Rectal smooth muscle tissue (tissue), 1 donor: ENCODE measurements around the gene TRIM17.

Experiments
- H3K27ac ChIP-seq: one replicate; pipeline ENCODE4 v1.7.0; 2013; ENCODE audit warnings: low read depth, low read length, inconsistent platforms
- H3K27me3 ChIP-seq: one replicate; pipeline ENCODE4 v1.7.0; 2013; ENCODE audit warnings: low read length; ENCODE audit not compliant: control insufficient read depth, insufficient read depth
- H3K36me3 ChIP-seq: one replicate; pipeline ENCODE4 v1.7.0; 2013; ENCODE audit warnings: low read length; ENCODE audit not compliant: control insufficient read depth, insufficient read depth
- H3K4me1 ChIP-seq: one replicate; pipeline ENCODE4 v1.7.0; 2013; ENCODE audit warnings: low read length; ENCODE audit not compliant: control insufficient read depth, insufficient read depth
- H3K4me3 ChIP-seq: one replicate; pipeline ENCODE4 v1.7.0; 2013; ENCODE audit warnings: low read length
- H3K9ac ChIP-seq: one replicate; pipeline ENCODE4 v1.7.0; 2013; ENCODE audit warnings: low read length

Gene TRIM17

DNA sequence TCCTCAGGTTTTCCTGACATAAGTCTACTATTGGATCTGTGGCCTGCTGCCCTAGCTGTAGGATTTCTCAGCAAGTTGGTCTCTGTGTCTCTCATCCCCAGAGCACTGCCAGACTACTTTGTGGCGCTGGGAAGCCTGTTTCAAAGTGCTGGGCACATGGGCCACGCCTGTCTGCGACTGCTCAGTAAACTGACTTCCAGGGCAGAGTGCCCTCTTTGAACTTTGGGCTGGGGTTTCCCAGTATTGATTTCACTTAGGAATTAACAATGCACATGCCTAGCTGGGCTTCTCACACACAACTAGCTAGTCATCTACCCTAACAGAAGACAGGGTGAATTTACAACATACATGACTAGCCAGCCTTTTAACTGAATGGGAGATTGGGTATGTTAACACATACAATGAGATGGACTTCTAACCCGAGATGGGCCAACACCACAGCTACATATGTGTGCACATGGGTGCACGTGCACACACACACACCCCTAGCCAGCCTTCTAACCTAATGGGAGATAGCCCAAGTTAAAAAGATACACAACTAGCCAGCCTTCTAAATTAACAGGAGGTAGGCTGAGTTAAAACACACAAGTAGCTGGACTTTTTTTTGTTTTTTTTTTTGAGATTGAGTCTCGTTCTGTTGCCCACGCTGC, 6.9 kb upstream of the TRIM17 start:
- Histone ChIP-seq H3K9ac (no peak overlapping the region), H3K27me3 (no peaks in the 10 kb centered on the region), H3K4me1 (no peaks in the 10 kb centered on the region), H3K4me3 (no peak overlapping the region), H3K36me3 (no peaks in the 10 kb centered on the region), H3K27ac (no peak overlapping the region)

DNA sequence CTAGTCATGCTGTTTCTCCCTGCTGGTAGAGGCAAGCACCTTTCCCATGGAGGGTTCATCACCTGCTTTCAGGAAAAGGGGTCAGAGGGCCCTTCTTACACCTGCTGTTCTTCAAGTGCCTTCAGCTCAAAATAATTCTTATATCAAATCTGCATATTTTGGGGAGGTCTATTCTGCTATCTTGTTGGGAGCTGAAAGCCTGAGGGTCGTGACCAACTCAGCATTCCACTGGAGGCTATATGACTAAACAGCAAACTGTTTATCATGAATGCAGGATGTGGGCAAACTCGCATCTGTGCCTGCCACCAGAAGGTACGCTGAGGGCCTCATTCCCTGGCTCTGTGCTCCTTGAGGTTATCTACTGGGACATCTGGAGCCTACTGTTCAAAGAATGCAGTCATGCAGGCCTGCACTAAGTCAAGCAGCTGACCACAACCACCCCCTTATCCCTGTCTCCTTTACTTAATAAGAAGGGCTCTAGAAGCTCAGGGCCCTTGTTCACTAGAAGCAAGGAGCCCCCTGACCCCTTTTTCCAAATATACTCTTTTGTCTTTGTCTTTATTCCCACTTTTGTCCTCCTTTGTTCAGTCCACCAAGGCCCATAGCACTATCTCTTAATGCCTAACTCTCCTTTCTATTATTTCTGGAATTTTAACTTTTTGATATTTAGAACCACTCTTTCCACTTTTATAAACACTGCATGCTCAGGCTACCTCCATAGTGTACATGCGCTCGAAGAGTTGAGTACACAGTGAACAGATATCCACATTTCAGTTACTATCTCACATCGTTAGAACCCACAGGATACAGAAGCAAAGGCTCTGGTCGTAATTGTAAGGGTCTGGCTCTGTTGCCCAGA, 4.5 kb upstream of the TRIM17 start:
- Histone ChIP-seq H3K27ac (no peak overlapping the region), H3K36me3 (no peaks in the 10 kb centered on the region), H3K9ac (no peak overlapping the region), H3K4me1 (no peaks in the 10 kb centered on the region), H3K4me3 (no peak overlapping the region), H3K27me3 (peaks cover under 1% of the 10 kb centered on the region)

DNA sequence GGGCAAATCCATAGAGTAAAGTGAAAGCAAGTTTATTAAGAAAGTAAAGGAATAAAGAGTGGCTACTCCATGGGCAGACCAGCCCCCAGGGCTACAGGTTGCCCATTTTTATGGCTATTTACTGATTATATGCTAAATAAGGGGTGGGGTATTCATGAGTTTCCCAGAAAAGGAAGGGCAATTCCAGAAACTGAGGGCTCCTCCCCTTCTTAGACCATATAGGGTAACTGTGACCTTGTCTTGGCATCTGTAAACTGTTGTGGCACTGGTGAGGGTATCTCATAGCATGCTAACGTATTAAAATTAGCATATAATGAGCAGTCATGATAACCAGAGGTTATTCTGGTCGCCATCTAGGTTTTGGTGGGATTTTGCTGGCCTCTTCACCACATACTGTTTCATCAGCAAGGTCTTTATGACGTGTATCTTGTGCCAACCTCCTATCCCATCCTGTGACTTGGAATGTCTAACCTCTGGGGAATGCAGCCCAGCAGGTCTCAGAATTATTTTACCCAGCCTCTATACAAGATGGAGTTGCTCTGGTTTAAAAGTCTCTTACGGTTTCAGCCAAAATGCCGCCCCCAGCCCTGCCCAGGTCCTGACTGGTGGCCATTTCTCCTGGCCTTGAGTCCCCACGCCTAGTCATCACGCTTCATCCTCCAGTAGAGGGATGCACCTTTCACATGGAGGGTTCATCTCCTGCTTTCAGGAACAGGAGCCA, 982 bp upstream of the TRIM17 start:
- no peak overlapping the region for H3K27ac ChIP-seq
- peaks cover 3% of the 10 kb centered on the region for H3K4me1 ChIP-seq
- H3K9ac ChIP-seq, result no peak overlapping the region
- no peak overlapping the region for H3K4me3 ChIP-seq
- H3K36me3 ChIP-seq, result no peaks in the 10 kb centered on the region
- peaks cover 12% of the 10 kb centered on the region for H3K27me3 ChIP-seq

DNA sequence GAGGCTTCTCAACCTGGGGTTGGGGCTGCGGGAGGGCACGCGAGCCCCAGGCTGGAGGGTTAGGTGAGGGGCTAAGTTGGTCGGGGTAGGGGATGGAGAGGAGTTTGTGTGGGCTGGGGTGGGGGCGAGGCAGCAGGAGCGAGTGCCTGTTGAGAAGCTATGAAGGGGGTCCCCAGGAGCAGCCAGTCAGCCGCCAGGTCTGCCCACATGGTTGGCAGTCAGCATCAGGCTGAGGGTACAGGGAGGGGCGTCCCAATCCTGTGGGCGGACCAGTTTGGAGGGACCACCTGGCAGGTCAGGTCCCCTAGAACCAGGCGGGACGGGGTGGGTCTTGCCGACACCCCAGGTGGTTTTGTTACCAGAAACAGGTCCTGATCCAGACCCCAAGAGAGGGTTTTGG, 400 bp upstream of the TRIM17 start:
- Histone ChIP-seq H3K4me3 (no peak overlapping the region), H3K27me3 (peaks cover 12% of the 10 kb centered on the region)

DNA sequence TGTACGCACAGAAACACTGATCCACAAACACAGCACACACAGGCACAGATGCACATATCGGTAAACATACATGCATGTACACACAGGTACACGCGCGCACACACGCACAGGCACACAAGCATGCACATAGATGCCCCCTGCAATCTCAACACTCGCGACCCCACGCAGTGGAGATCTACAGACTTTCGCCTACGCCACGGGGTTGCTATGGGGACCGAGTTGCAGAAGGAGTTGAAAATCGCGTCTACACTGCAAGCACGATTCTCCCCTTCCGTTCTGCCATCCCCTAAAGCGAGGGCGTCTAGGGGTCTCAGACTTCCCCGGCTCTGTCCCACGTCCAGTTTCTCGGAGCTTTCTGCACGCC, 826 bp downstream of the TRIM17 start:
- peaks cover 12% of the 10 kb centered on the region for H3K27me3 ChIP-seq
- H3K4me3 ChIP-seq, result peak overlapping the region; percentile 17
- peaks cover 3% of the 10 kb centered on the region for H3K4me1 ChIP-seq
- no peak overlapping the region for H3K9ac ChIP-seq
- no peak overlapping the region for H3K27ac ChIP-seq
- no peaks in the 10 kb centered on the region for H3K36me3 ChIP-seq

More for the DNA sequence above, 400 bp upstream of the TRIM17 start:
- Histone ChIP-seq H3K36me3 (no peaks in the 10 kb centered on the region), H3K27ac (no peak overlapping the region), H3K9ac (no peak overlapping the region), H3K4me1 (peaks cover 3% of the 10 kb centered on the region)

DNA sequence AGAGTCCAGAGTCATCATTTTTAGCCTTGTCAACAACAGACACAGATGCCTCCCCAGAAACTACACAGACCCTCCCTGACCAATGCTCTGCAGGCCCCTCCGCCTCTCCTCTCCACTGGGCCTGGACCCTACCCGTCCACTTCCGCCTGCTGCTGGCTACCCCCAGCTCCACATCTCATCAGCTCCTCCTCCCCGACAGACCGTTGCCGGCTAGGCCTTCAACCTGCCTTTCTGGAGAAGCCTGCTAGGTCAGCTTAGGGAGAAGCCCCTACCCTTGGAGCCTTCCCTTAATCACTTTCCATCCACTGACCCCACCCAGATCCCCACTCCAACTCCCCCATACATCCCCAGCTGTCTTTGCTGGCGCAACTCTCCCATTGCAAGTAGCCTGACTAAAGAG, 1.4 kb downstream of the TRIM17 start:
- Histone ChIP-seq H3K4me1 (peaks cover 3% of the 10 kb centered on the region), H3K9ac (no peak overlapping the region), H3K27me3 (peaks cover 12% of the 10 kb centered on the region), H3K36me3 (no peaks in the 10 kb centered on the region), H3K4me3 (no peak overlapping the region), H3K27ac (no peak overlapping the region)

DNA sequence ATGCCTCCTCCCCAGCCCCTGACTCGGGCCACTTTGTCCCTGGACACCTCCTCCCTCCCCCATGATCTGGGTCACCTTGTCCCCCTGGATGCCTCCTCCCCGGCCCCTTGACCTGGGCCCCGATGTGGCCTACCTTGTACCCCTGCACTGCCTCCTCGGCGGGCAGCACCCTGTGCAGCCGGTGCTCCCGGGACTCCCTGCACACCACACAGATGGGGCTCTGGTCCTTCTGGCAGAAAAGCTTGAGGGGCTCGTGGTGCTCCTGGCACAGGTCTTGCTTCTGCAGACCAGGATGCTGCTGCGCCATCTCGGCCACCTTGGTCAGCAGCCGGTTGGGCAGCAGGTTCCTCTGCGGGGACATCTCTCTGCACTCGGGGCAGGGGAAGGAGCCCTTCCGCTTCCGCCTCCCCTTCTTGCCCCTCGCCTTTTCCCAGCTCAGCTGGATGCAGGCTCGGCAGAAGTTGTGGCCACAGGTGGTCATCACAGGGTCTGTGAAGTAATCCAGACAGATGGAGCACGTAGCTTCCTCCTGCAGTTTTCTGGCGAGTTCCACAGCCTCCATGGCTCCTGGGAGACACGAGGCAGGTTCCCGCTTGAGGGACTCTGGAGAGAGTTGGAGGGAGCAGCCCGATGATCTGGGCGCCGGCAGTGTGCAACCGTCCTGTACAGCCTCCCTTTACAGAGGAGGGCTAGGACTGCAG, 2.0 kb downstream of the TRIM17 start:
- H3K27me3 ChIP-seq, result peaks cover 12% of the 10 kb centered on the region
- peaks cover 3% of the 10 kb centered on the region for H3K4me1 ChIP-seq
- H3K4me3 ChIP-seq, result no peak overlapping the region
- no peaks in the 10 kb centered on the region for H3K36me3 ChIP-seq
- no peak overlapping the region for H3K9ac ChIP-seq
- no peak overlapping the region for H3K27ac ChIP-seq

DNA sequence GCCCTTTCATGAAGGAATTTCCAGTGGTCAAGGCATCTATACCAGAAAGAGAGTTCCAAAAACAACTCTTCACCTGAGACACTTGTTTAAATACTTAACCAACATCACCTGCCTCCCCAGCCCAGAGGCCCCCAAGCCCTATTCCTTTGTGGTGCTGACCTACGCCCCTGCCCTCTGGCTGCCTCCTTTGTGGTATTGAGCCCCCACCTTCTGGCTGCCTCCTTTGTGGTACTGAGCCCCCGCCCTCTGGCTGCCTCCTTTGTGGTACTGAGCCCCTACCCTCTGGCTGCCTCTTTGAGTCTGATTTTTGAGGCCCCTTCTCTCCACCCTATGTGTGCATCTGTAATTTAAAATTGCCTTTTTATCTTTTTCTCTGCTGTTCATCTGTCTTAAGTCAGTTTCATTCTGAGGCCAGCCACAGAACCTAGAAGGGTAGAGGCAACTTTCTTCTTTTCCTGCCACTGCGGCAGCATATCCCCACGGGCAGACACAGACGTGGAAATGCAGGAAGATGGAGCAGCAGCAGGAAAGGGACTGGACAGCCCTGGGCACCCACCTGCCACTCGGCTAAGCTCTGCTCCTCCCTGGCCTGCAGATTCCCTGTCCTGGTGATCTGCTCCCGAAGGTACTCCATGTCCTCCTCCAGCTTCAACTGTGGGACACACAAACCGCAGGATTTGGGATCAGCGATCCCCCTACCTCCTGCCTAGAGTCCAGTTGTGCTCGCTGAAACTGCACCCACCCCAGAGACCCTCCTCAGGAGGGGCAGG, 3.2 kb downstream of the TRIM17 start:
- H3K4me3 ChIP-seq, result no peak overlapping the region
- no peak overlapping the region for H3K9ac ChIP-seq
- no peak overlapping the region for H3K27ac ChIP-seq
- no peaks in the 10 kb centered on the region for H3K36me3 ChIP-seq
- H3K27me3 ChIP-seq, result peaks cover 12% of the 10 kb centered on the region
- peaks cover 3% of the 10 kb centered on the region for H3K4me1 ChIP-seq

DNA sequence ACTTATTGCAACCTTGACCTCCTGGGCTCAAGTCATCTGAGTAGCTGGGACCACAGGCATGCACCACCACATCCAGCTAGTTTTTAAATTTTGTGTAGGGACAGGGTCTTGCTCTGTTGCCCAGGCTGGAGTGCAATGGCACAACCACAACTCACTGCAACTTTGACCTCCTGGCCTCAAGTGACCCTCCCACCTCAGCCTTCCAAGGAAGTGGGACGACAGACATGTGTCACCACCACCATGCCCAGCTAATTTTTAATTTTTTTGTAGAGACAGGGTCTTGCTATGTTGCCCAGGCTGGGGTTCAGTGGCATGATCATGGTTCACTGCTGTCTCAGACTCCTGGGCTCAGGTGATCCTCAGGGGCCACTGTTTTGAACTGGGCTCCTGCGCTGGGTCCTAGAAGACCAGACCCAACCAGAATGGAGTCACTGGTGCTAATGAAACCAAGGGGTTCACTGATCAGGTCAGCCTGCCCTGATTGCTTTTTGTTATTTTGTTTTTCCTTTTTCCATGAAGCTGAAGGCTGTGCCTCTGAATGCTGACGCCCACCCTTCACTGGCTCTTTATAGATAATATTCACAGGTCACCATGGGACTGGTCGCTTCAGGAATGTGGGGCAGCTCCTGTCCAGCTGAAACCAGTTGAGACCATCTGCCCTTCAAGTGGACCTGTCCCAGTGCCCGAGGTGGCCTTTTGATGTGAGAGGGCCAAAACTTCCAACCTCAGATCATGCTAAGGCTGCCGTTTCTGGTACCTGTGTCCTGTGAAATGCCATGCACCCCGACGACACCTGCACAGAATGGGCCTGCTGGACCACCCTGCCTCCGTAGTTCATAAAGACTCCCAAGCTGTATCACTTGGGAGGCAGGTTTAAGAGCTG, 4.9 kb downstream of the TRIM17 start:
- Histone ChIP-seq H3K27ac (no peak overlapping the region), H3K4me3 (no peak overlapping the region), H3K4me1 (peaks cover 6% of the 10 kb centered on the region), H3K36me3 (no peaks in the 10 kb centered on the region), H3K27me3 (peaks cover 12% of the 10 kb centered on the region), H3K9ac (no peak overlapping the region)

DNA sequence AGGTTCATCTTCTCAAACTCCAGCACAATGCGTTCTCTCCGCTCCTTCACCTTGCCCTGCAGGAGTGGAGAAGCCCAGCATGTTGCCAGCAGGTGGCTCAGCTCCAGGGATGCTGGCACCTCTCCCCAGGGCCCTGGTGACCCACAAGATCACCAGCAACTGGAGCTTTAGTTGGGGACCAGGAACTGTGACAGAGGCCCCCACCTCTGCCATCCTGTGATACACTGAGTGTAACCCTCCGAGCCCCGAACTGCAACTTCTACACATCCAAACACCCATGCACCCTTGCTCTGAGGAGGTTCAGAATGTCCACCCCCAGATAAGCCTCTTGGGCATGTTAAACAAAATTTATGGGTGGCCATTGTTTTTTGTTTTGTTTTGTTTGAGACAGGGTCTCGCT, 5.5 kb downstream of the TRIM17 start:
- H3K4me3 ChIP-seq, result no peak overlapping the region
- no peaks in the 10 kb centered on the region for H3K36me3 ChIP-seq
- no peak overlapping the region for H3K27ac ChIP-seq
- H3K9ac ChIP-seq, result no peak overlapping the region
- peaks cover 6% of the 10 kb centered on the region for H3K4me1 ChIP-seq
- H3K27me3 ChIP-seq, result peaks cover 11% of the 10 kb centered on the region

DNA sequence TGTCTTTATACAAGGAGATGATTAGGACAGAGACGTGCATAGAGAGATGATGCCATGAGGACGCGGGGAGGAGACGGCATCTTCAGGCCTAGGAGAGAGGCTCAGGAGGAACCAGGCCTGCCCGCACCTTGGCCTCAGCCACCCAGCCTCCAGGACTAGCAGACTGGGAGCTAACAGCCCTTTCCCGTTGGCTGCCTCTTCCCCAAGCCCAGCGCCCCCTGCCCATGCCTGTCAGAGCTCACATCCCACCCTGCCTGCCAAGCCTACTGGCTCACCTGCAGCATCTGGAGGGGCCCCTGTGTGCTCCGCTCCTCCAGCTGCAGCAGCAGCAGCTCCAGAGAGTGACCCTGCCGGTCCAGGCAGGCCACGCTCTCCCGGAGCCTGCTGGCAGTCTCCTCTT, 6.0 kb downstream of the TRIM17 start:
- Histone ChIP-seq H3K36me3 (no peaks in the 10 kb centered on the region), H3K9ac (no peak overlapping the region), H3K27me3 (peaks cover 6% of the 10 kb centered on the region), H3K4me1 (peaks cover 4% of the 10 kb centered on the region), H3K4me3 (no peak overlapping the region), H3K27ac (no peak overlapping the region)
